HG02678 (cell line): ENCODE data around the gene TSPYL4.
"Not testable (repeated sequence)": the region's sequence is repeated elsewhere in the genome, so short reads cannot be mapped to it uniquely, and the experiment has no call there.

Experiments
- ATAC-seq: cut with Tn5 transposase; IDR thresholded peaks from one replicate; pipeline ENCODE4 v1.9.1; 2021; ENCODE audit warnings: mild to moderate bottlenecking, moderate library complexity; ENCODE audit not compliant: unreplicated experiment

TSPYL4 gene

DNA sequence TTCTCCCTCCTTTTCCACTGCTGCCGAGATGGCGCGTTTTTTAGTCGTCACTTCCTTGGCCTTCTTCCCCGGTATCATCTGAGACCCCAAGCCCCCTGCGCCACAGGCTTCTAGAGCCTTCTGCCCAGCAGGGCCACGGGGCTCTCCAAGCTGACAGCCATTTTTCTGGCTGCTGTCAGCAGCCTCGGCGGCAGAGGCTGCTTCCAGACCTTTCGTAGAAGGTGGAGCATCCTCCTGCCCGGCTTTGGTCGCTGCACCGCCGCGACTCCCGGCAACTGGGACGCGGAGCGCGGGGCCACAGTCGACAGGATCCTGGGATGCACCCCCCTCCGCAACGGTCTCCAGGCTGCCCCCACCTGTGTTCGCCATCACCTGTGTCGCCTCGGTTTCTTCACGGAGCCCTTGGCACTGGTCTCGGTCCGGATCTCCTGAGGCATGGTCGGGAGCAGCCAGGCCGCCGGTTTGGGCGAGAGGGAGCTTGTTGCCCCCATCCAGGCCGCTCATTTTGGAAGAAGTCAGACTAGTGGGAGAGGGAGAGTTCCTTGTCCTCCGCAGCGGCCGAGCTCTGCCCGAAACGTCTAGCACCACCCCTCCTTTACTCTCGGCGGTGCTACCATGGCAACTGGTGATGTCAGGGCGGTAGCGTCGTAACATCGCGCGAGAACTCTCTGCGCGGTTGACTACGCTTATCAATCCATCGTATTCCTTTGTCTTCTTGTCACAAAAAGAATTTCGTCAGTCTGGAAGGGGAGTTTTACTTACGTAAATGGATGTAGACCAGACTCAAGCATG, at the start of gene TSPYL4:
Gene TSPYL4 (minus strand): TSS at position 571 of the 792 bp plus-strand sequence. CDS start 67 bp downstream, at position 504.
- peak; percentile 100 for ATAC-seq

- no peak for ATAC-seq
Measured at GRCh38 chr6:116301104-116301503, 47.2 kb upstream of the TSPYL4 start.

GRCh38 chr6:116300566-116300965, 46.7 kb upstream of the TSPYL4 start:
- no peak for ATAC-seq

- ATAC-seq: no peak
Measured at GRCh38 chr6:116298973-116299372, 45.1 kb upstream of the TSPYL4 start.

DNA sequence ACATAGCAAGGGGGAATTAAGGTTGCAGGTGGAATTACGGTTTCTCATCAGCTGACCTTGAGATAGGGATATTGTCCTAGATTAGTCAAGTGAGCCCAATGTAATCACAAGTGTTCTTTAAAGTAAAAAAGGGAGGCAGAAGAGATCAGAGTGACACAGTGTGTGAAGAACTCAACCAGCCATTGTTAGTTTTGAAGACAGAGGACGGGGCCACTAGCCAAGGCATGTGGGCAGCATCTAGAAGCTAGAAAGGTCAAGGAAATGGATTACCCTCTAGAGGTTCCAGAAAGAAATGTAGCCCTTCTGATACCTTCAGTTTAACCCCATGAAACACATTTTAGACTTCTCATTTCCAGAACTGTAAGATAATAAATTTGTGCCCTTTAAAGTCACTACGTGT, 44.4 kb upstream of the TSPYL4 start:
- no peak for ATAC-seq

- ATAC-seq: no peak
Measured at GRCh38 chr6:116292553-116292952, 38.7 kb upstream of the TSPYL4 start.

DNA sequence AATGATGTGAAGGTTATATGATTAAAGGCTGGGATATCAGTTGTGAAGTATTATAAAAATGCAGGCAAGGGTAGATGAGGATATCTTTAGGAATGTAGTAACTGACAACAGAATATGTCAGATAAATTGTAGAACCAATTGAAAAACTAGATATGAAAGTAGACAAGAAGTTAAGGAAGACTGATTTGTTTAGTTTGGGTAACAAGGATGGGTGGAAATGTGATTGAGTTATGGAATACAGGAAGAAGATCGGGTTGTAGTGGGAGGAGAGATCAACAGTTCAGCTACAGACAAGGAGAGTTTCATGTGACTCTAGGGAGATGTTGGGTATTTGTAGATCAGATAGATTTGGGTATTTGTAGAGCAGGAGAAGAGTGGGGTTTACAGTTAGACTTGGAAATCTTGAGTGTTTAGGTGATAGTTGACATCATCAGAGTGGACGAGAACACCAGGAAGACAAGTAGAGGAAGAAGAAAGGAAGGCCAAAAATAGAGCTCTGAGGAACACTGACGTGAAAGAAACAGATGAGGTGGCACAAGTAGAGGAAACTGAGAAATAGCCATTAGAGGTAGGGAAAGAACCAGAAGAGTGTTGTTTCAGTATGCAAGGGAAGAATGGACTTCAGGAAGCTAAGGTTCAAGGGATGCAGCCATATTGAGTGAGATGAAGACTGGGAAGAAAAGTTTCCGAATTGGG, 38.0 kb upstream of the TSPYL4 start:
- no peak for ATAC-seq

GRCh38 chr6:116290799-116291198, 36.9 kb upstream of the TSPYL4 start:
- no peak for ATAC-seq

DNA sequence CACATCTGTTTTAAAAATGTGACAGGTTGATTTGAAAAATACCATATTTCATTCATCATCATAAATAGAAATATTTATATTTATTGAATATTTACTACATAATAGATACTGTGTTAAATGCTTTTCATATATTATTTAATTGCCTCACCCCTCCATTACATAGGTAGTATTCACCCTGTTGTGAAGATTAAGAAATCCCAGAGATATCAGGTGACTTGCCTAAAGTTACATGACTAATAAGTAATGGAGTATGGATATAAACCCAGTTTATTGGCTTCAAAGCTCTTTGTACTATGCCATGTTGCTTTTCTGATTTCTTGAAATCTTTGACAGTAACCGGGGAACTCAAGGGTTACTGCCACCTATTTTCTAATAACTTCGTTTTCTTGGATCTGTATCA, 36.0 kb upstream of the TSPYL4 start:
- no peak for ATAC-seq

GRCh38 chr6:116287689-116288282, 33.9 kb upstream of the TSPYL4 start:
- no peak for ATAC-seq

- no peak for ATAC-seq
Measured at GRCh38 chr6:116286773-116287358, 33.0 kb upstream of the TSPYL4 start.

DNA sequence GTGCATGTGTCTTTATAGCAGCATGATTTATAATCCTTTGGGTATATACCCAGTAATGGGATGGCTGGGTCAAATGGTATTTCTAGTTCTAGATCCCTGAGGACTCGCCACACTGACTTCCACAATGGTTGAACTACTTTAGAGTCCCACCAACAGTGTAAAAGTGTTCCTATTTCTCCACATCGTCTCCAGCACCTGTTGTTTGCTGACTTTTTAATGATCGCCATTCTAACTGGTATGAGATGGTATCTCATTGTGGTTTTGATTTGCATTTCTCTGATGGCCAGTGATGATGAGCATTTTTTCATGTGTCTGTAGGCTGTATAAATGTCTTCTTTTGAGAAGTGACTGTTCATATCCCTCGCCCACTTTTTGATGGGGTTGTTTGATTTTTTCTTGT, 31.1 kb upstream of the TSPYL4 start:
- not testable (repeated sequence) for ATAC-seq

GRCh38 chr6:116283191-116283590, 29.3 kb upstream of the TSPYL4 start:
- ATAC-seq: no peak

DNA sequence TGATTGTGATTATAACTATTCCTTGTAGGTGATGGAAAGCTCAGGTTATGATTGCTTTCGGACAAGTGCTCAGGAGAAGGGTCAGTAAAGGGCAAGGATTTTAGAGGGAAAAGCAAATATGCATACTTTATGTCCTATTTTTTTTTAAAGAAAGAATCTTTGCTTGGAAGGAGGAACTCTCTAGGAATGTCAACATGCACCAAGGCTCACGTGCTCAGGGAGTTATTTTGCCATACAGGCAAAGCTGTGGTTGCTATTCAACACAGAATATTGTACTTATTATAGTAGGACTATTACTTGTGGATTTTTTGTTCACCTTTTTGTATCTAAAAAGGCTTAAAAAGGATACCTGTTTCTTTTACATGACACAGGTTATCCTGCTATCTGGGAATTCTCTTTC, 28.8 kb upstream of the TSPYL4 start:
- ATAC-seq: no peak

DNA sequence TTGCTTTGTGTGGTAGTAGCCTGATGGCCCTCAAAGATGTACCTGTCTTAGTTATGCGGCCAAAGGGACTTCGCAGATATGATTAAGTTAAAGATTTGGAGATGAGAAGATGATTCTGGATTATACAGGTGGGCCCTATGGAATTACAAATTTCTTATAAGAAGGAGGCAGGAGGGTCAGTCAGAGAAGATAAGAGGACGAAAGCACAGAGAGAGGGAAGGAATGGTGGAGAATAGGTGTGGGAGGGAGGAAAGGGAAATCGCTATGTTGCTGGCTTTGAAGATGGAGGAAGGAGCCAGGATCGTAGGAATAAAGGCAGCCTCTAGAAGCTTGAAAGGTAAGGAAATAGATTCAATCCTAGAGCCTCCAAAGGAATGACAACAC, 27.1 kb upstream of the TSPYL4 start:
- no peak for ATAC-seq

DNA sequence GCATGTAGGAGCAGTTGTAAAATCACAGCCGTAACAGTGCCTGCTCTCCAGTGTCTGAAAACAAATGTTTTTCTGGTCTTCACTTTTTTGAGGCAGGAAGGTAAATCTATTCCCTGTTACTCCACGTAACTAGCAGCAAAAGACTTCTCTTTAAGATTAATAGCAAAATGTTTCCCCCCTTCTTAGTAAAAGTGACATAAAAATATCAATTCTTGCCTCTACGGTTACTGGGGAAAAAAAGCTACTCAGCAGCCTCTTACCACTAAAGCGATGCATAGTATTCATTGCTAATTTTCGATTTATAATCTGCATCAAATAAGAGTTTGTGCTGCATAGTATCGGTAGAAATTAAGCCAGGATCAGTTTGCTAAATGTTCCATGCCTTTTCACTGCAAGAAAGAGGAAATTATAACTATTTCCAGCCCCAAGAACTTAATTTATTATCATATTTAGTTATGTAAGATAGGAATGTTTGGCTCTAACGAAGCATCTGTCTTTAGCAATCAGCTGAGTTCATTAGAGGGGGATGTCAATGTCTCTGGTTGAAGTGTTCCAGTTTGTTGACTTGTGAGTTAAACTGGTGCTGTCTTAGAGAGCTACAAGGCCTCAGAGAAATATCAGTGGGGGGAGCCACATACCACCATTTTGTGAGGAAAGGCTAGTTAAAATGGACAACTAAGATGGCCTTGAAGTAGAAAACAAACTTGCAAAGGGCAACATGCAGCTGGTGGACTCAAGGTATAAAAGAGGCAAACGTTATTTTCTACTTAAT, 26.5 kb upstream of the TSPYL4 start:
- no peak for ATAC-seq

- ATAC-seq: peak; percentile 95
Measured at GRCh38 chr6:116279232-116280160, 25.6 kb upstream of the TSPYL4 start, which contains the start of gene TSPYL1. TSS of gene TSPYL1 (minus strand) at chr6:116279930. CDS start at chr6:116279830, 100 bp downstream.

DNA sequence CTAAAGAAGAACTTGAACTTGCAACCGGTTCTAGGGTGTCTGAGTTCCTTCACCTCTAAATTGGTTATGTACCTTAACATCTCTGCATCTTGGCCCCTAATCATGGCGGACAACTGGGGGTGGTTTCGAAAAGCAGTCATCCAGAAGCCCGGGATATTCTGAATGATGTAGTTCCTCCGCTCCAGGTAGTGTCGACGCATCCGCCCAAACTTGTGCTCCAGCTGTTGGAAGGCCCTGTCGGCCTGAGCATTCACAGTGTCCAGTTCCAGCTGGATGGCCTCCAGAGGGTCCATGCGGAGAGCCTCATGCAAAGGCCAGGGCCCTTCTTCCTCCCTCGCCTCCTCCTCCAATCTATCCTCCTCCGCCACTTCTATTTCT, 25.0 kb upstream of the TSPYL4 start:
- peak; percentile 0 for ATAC-seq

DNA sequence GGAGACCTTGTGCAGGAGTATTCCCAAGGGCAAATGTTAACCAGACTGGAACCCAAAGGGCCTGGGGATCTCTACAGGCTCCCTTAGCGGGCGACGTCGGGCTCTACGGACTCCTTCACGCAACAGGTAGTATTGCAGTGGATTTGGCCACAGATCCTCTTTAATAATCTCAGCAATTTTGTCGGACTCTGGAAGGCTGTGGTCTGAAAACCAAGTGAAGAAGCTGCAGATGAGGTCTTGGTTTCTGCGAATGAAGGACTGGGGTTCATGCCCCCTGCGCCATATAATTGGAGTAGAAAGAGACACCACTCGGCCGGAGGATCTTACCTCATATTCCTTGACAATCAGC, 24.6 kb upstream of the TSPYL4 start:
- no peak for ATAC-seq

GRCh38 chr6:116277124-116277523, 23.2 kb upstream of the TSPYL4 start:
- ATAC-seq: no peak
